ENCODE measurements around the gene ARHGAP15.

GRCh38 chr2:143088388-143088787 is 40.8 kb upstream of the ARHGAP15 start:
- TF ChIP-seq CTCF (IDR thresholded peaks at IDR 0.05): no peak
- TF ChIP-seq POLR2AphosphoS5 (IDR thresholded peaks at IDR 0.05): no peak
- no peak for TF ChIP-seq POLR2A (IDR thresholded peaks at IDR 0.05)
